GM12872 (cell line): ENCODE data around the gene PHC1.

Experiments used
- CTCF ChIP-seq: IDR thresholded peaks from 3 replicates; pipeline ENCODE4 v1.5.1; 2011; ENCODE audit warnings: low read depth, mild to moderate bottlenecking, low read length, moderate library complexity; ENCODE audit not compliant: insufficient read depth

The PHC1 gene

GRCh38 chr12:8914033-8914715 lies at the start of gene PHC1:
PHC1 (plus strand) TSS chr12:8914509; CDS start chr12:8917678, 3,169 bp downstream.
- peak; percentile 39; the same call in 2 of the 3 replicates for TF ChIP-seq CTCF

GRCh38 chr12:8866429-8866828 lies 47.9 kb upstream of the PHC1 start:
- no peak for TF ChIP-seq CTCF

- no peak for TF ChIP-seq CTCF
Observed at GRCh38 chr12:8867009-8867408, 47.3 kb upstream of the PHC1 start.

GRCh38 chr12:8867786-8868185 lies 46.5 kb upstream of the PHC1 start:
- no peak for TF ChIP-seq CTCF

GRCh38 chr12:8870586-8870985 lies 43.7 kb upstream of the PHC1 start:
- TF ChIP-seq CTCF = no peak

GRCh38 chr12:8871068-8871467 lies 43.2 kb upstream of the PHC1 start:
- TF ChIP-seq CTCF = no peak

- TF ChIP-seq CTCF = no peak
Observed at GRCh38 chr12:8876887-8877286, 37.4 kb upstream of the PHC1 start.
